ENCODE results near the gene PNKP. TPM values are rescaled to one million over a fixed set of nuclear protein-coding genes. Genes with fewer than 3 reads are reported as not detected.

Gene PNKP
- total and polyA plus RNA-seq, 7 donors = 16.7 to 31.9 (median 21.7) TPM

DNA sequence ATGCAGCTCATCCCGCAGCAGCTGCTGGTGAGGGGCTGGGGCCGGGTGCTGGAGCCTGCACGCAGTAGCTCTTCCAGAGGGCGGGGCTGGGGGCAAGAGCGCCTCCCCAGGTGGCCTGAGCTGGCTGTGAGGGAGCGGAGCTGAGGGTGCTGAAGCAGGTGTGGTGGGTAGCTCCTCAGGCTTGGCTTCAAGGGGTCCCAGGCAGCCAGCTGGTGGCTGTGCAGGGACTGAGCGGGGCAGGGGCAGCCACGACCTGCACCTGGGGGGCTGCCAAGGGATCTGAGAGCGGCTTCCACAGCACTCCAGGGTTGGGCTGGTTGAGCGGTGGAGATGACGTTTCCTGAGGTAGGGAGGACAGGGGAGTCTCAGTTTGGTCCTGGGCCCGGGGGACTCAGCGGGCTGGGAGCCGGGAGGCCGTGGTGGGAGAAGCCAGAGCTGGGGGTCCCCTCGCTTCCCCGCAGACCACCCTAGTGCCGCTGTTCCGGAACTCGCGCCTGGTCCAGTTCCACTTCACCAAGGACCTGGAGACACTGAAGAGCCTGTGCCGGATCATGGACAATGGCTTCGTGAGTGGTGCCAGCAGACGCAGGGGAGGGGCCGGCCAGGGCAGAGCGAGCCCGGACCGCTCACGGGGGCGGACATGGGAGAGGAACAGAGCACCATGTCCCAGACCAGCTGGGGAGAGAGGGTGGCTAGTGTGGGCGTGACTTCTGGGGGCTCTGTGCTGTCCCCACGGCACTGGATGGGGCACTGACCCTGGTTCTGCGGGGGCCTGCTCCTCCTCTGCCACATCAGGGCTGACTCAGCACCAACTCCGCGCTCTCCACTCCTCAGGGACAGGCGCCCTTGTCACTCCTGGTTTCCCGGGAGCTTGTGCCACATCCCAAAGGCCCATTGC is 9.0 kb downstream of the PNKP start:
- Histone ChIP-seq H3K9me3 (no peaks in the 10 kb centered on the region), H3K4me3 (no peak overlapping the region), H3K36me3 (ENCODE audit: insufficient read depth in 1 of 2, low read depth in 1 of 2) (peaks cover 7 to 86% of the 10 kb centered on the region in 2 donors), H3K27ac (peak overlapping the region; percentile 36), H3K4me1 (peaks cover 6% of the 10 kb centered on the region), H3K27me3 (ENCODE audit: insufficient read depth in 3 of 3, low read length in 2 of 3) (no peaks in the 10 kb centered on the region)
- 75 to 83% (median 78%) methylated on average over 36 to 37 of the region's 37 CpGs for WGBS, 3 donors
- TF ChIP-seq, protein P1, sequence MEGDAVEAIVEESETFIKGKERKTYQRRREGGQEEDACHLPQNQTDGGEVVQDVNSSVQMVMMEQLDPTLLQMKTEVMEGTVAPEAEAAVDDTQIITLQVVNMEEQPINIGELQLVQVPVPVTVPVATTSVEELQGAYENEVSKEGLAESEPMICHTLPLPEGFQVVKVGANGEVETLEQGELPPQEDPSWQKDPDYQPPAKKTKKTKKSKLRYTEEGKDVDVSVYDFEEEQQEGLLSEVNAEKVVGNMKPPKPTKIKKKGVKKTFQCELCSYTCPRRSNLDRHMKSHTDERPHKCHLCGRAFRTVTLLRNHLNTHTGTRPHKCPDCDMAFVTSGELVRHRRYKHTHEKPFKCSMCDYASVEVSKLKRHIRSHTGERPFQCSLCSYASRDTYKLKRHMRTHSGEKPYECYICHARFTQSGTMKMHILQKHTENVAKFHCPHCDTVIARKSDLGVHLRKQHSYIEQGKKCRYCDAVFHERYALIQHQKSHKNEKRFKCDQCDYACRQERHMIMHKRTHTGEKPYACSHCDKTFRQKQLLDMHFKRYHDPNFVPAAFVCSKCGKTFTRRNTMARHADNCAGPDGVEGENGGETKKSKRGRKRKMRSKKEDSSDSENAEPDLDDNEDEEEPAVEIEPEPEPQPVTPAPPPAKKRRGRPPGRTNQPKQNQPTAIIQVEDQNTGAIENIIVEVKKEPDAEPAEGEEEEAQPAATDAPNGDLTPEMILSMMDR (IDR thresholded peaks at IDR 0.05) = no peak
- intact Hi-C loops (cut with DNase I) = no loop called here
- ATAC-seq = peak; percentile 7 to 14 (median 10)
- DNase-seq = peak; percentile 38 to 57

DNA sequence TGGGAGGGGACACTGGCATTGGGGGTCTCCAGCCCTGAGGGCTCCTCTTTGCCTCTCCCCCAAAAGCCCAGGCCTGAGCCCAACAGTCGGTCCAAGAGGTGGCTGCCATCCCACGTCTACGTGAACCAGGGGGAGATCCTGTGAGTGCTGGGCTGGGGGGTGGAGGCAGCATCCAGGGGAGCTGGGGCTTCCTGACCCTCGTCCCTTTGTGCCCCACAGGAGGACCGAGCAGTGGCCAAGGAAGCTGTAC is 9.6 kb downstream of the PNKP start:
- intact Hi-C loops (cut with DNase I) = no loop called here
- Histone ChIP-seq H3K27ac (no peak overlapping the region), H3K36me3 (ENCODE audit: insufficient read depth in 1 of 2, low read depth in 1 of 2) (peaks cover 7 to 83% of the 10 kb centered on the region in 2 donors), H3K9me3 (no peaks in the 10 kb centered on the region), H3K27me3 (ENCODE audit: insufficient read depth in 3 of 3, low read length in 2 of 3) (no peaks in the 10 kb centered on the region), H3K4me3 (no peak overlapping the region), H3K4me1 (peaks cover 12% of the 10 kb centered on the region)
- 75 to 82% (median 80%) methylated on average over 5 of the region's 5 CpGs for WGBS, 3 donors
- no peak for ATAC-seq
- DNase-seq = no peak
- TF ChIP-seq, protein P1 (IDR thresholded peaks at IDR 0.05) = no peak

DNA sequence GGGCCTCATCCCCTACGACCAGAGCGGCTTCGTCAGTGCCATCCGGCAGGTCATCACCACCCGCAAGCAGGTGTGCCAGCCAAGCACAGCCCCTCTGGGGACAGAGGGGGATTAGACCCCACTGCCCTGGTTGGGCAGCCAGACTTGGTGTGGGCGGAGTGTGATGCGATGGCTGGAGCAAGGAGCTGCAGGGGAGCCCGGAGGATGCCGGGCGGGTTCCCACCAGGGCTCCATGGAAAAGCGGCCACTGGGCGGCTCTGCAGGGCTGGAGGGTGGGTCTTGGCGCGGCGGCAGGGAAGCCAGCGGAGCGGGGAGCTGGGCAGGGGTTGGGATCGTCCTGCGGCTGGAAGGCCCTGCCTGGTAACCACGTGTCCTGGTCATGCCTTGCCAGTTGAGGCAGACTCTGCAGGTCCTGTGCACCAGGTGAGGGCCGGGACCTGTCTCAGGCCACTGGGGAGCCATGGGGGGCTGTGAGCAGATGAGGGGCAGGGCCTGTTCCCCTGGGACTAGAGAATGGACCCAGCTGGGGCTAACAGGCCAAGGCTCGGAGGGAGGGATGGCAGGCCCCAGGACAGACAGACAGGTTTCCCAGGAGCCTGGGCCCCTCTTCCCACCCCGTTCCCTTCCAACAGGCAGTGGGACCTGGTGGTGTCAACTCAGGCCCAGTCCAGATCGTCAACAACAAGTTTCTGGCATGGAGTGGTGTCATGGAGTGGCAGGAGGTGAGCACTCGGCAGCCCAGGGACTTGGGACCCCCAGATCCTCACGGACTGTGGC is 10.1 kb downstream of the PNKP start:
- Histone ChIP-seq H3K9me3 (no peaks in the 10 kb centered on the region), H3K4me3 (no peak overlapping the region), H3K4me1 (peaks cover 17% of the 10 kb centered on the region), H3K27ac (no peak overlapping the region), H3K36me3 (ENCODE audit: insufficient read depth in 1 of 2, low read depth in 1 of 2) (peaks cover 7 to 80% of the 10 kb centered on the region in 2 donors), H3K27me3 (ENCODE audit: insufficient read depth in 3 of 3, low read length in 2 of 3) (no peaks in the 10 kb centered on the region)
- intact Hi-C loops (cut with DNase I) = no loop called here
- DNase-seq = peak in 1 of 2 donors; percentile 48
- TF ChIP-seq, protein P1 (IDR thresholded peaks at IDR 0.05) = no peak
- WGBS, 3 donors = 89 to 90% (median 90%) methylated on average over 26 of the region's 26 CpGs
- no peak for ATAC-seq

DNA sequence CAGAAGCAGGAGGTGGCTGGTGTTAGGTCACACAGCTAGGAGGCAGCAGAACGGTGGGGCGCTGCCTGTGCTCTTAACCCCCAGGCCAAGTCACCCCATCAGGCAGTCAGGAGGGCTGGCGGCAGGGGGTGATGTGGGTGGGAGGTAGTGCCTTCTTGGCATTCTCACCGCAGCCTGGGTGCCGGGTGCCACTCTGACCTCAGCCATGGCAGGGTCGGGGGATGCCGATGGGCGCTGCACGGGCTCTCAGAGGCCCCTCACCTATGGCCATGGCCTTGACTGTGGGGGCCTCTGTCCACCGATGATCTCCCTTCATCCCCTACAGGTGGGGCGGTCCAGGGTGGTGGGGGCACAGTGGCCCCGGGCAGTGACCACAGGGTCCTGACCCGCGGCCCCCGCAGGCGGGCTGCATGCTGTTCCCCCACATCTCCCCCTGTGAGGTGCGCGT is 10.8 kb downstream of the PNKP start:
- DNase-seq = peak in 1 of 2 donors; percentile 52
- TF ChIP-seq, protein P1 (IDR thresholded peaks at IDR 0.05) = no peak
- no peak overlapping the region for H3K27ac ChIP-seq
- no peak overlapping the region for H3K4me3 ChIP-seq
- peaks cover 7 to 73% of the 10 kb centered on the region in 2 donors for H3K36me3 ChIP-seq (ENCODE audit: insufficient read depth in 1 of 2, low read depth in 1 of 2)
- H3K9me3 ChIP-seq = no peaks in the 10 kb centered on the region
- WGBS, 3 donors = 90 to 93% (median 92%) methylated on average over 13 to 18 of the region's 18 CpGs
- H3K27me3 ChIP-seq (ENCODE audit: insufficient read depth in 3 of 3, low read length in 2 of 3) = no peaks in the 10 kb centered on the region
- intact Hi-C loops (cut with DNase I) = no loop called here
- peaks cover 21% of the 10 kb centered on the region for H3K4me1 ChIP-seq
- no peak for ATAC-seq

All from psoas muscle (tissue), 8 donors.